Measurements from ENCODE around the gene RB1. TPM values are rescaled to one million over a fixed set of nuclear protein-coding genes. Genes with fewer than 3 reads are reported as not detected.

RB1 gene
- total RNA-seq, 1 experiment from 2014 or later = 18.8 TPM

GRCh38 chr13:48411147-48411794 is 107.7 kb downstream of the RB1 start (continued):
- TF ChIP-seq ESRRA (CRISPR knock-in tag; IDR thresholded peaks at IDR 0.05; ENCODE audit: borderline replicate concordance) (no peak), CREB1 (CRISPR knock-in tag; IDR thresholded peaks at IDR 0.05) (no peak), SP1 (CRISPR knock-in tag; conservative IDR thresholded peaks at IDR 0.05) (no peak), SMAD3 (CRISPR knock-in tag; IDR thresholded peaks at IDR 0.05; ENCODE audit: borderline replicate concordance) (no peak), ZBTB21 (CRISPR knock-in tag; IDR thresholded peaks at IDR 0.05; ENCODE audit: borderline replicate concordance) (no peak), IRF2 (CRISPR knock-in tag; IDR thresholded peaks at IDR 0.05; ENCODE audit: borderline replicate concordance, low read depth) (no peak)

DNA sequence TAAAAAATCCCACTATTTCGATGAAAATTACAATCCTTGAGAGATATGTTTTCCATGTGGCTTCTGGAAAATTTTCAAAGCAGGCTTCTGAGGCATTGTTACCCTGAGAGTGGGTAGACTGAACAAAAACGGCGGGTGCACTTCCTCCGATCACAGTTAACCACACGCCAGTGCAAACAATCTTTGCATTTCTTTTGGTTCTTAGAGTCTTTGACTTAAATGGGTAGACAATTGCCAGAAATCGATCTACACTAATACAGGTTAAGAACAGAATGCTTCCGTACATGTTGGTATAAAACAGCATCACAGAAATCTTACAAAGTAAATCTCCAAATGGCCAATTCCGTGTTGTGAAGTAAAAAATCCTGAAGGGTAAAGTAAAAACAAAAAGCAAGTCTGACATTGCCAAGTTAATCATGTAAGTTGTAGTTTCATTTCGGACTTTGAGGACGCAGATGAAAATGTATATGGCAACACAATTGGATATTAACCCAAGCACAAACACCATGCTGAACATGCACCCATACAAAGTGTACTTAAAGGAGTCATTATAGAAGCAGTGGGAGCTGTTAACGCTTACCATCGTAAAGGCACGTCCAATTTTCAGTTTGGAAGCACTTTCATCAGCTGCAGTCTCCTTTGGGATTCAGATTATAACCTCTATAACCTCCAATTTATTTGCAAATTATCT is 108.4 kb downstream of the RB1 start:
- ChIA-PET POLR2A (interaction anchor here (0.6 kb wide), 1 partner anchor 393 kb away, joined by 3 read pairs; no protein-coding TSS in a partner anchor), CTCF (no interaction called here)
- Mint-ChIP-seq H3K4me1 (peaks cover 24% of the 10 kb centered on the region), H3K9me3 (peaks cover 6% of the 10 kb centered on the region), H3K27ac (peak overlapping the region; percentile 93), H3K27me3 (ENCODE audit: low read depth) (no peaks in the 10 kb centered on the region), H3K4me3 (peak overlapping the region; percentile 87), H3K36me3 (peaks cover 12% of the 10 kb centered on the region)
- peak; percentile 57 for ATAC-seq
- DNase-seq (ENCODE audit: low spot score) = no peak
- TF ChIP-seq KAT7 (CRISPR knock-in tag; IDR thresholded peaks at IDR 0.05; ENCODE audit: borderline replicate concordance) (no peak), PRRX2 (CRISPR knock-in tag; IDR thresholded peaks at IDR 0.05) (no peak), FOXK1 (CRISPR knock-in tag; IDR thresholded peaks at IDR 0.05) (no peak), JUN (CRISPR knock-in tag; IDR thresholded peaks at IDR 0.05) (no peak), NFATC4 (CRISPR knock-in tag; IDR thresholded peaks at IDR 0.05) (no peak), ARID4B (CRISPR knock-in tag; IDR thresholded peaks at IDR 0.05; ENCODE audit: borderline replicate concordance) (no peak), IRF2 (CRISPR knock-in tag; IDR thresholded peaks at IDR 0.05; ENCODE audit: borderline replicate concordance, low read depth) (no peak), ESRRA (CRISPR knock-in tag; IDR thresholded peaks at IDR 0.05; ENCODE audit: borderline replicate concordance) (no peak), TCF7 (CRISPR knock-in tag; IDR thresholded peaks at IDR 0.05; ENCODE audit: low read depth) (no peak), ZNF396 (CRISPR knock-in tag; IDR thresholded peaks at IDR 0.05; ENCODE audit: borderline replicate concordance) (no peak), NR3C1 (CRISPR knock-in tag; conservative IDR thresholded peaks at IDR 0.05; ENCODE audit: low read depth) (no peak), ZNF425 (CRISPR knock-in tag; conservative IDR thresholded peaks at IDR 0.05) (no peak), EMX1 (CRISPR knock-in tag; IDR thresholded peaks at IDR 0.05) (no peak), NFE2L1 (CRISPR knock-in tag; IDR thresholded peaks at IDR 0.05) (no peak)
- TF ChIP-seq, protein P1, sequence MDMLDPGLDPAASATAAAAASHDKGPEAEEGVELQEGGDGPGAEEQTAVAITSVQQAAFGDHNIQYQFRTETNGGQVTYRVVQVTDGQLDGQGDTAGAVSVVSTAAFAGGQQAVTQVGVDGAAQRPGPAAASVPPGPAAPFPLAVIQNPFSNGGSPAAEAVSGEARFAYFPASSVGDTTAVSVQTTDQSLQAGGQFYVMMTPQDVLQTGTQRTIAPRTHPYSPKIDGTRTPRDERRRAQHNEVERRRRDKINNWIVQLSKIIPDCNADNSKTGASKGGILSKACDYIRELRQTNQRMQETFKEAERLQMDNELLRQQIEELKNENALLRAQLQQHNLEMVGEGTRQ (CRISPR knock-in tag; IDR thresholded peaks at IDR 0.05) = no peak
- TF ChIP-seq, protein P2, sequence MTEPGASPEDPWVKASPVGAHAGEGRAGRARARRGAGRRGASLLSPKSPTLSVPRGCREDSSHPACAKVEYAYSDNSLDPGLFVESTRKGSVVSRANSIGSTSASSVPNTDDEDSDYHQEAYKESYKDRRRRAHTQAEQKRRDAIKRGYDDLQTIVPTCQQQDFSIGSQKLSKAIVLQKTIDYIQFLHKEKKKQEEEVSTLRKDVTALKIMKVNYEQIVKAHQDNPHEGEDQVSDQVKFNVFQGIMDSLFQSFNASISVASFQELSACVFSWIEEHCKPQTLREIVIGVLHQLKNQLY (CRISPR knock-in tag; IDR thresholded peaks at IDR 0.05) = no peak
- TF ChIP-seq, protein P3, sequence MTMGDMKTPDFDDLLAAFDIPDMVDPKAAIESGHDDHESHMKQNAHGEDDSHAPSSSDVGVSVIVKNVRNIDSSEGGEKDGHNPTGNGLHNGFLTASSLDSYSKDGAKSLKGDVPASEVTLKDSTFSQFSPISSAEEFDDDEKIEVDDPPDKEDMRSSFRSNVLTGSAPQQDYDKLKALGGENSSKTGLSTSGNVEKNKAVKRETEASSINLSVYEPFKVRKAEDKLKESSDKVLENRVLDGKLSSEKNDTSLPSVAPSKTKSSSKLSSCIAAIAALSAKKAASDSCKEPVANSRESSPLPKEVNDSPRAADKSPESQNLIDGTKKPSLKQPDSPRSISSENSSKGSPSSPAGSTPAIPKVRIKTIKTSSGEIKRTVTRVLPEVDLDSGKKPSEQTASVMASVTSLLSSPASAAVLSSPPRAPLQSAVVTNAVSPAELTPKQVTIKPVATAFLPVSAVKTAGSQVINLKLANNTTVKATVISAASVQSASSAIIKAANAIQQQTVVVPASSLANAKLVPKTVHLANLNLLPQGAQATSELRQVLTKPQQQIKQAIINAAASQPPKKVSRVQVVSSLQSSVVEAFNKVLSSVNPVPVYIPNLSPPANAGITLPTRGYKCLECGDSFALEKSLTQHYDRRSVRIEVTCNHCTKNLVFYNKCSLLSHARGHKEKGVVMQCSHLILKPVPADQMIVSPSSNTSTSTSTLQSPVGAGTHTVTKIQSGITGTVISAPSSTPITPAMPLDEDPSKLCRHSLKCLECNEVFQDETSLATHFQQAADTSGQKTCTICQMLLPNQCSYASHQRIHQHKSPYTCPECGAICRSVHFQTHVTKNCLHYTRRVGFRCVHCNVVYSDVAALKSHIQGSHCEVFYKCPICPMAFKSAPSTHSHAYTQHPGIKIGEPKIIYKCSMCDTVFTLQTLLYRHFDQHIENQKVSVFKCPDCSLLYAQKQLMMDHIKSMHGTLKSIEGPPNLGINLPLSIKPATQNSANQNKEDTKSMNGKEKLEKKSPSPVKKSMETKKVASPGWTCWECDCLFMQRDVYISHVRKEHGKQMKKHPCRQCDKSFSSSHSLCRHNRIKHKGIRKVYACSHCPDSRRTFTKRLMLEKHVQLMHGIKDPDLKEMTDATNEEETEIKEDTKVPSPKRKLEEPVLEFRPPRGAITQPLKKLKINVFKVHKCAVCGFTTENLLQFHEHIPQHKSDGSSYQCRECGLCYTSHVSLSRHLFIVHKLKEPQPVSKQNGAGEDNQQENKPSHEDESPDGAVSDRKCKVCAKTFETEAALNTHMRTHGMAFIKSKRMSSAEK (CRISPR knock-in tag; IDR thresholded peaks at IDR 0.05; ENCODE audit: borderline replicate concordance) = no peak
